ENCODE results near the gene TUBA1C.
"Not testable (repeated sequence)": the region's sequence is repeated elsewhere in the genome, so short reads cannot be mapped to it uniquely, and the experiment has no call there.

TUBA1C gene

GRCh38 chr12:49255857-49256637 is 8.8 kb upstream of the TUBA1C start:
- DNase-seq, result no peak

GRCh38 chr12:49257508-49258184 is 7.2 kb upstream of the TUBA1C start:
- DNase-seq, result not testable (repeated sequence)

GRCh38 chr12:49259452-49259851 is 5.4 kb upstream of the TUBA1C start:
- no peak for DNase-seq

- DNase-seq, result peak; percentile 41
Measured at GRCh38 chr12:49260166-49260565, 4.7 kb upstream of the TUBA1C start.

GRCh38 chr12:49260571-49261363 is 4.1 kb upstream of the TUBA1C start:
- DNase-seq, result no peak

GRCh38 chr12:49261721-49262120 is 3.2 kb upstream of the TUBA1C start:
- DNase-seq, result peak; percentile 69

- DNase-seq, result no peak
Measured at GRCh38 chr12:49263400-49263763, 1.5 kb upstream of the TUBA1C start.

GRCh38 chr12:49264466-49264872 is 413 bp upstream of the TUBA1C start:
- DNase-seq, result peak; percentile 61

- not testable (repeated sequence) for DNase-seq
Measured at GRCh38 chr12:49269191-49269590, 4.3 kb downstream of the TUBA1C start.

- no peak for DNase-seq
Measured at GRCh38 chr12:49272790-49273725, 8.2 kb downstream of the TUBA1C start.

GRCh38 chr12:49273726-49274395 is 9.0 kb downstream of the TUBA1C start:
- DNase-seq, result no peak

- no peak for DNase-seq
Measured at GRCh38 chr12:49274396-49275069, 9.7 kb downstream of the TUBA1C start.

GRCh38 chr12:49276304-49277290 is 11.7 kb downstream of the TUBA1C start:
- no peak for DNase-seq

- no peak for DNase-seq
Measured at GRCh38 chr12:49277466-49277865, 12.6 kb downstream of the TUBA1C start.

- DNase-seq, result no peak
Measured at GRCh38 chr12:49279706-49280159, 14.9 kb downstream of the TUBA1C start.

GRCh38 chr12:49280545-49280944 is 15.7 kb downstream of the TUBA1C start:
- DNase-seq, result not testable (repeated sequence)

GRCh38 chr12:49282302-49282701 is 17.4 kb downstream of the TUBA1C start:
- no peak for DNase-seq

GRCh38 chr12:49282740-49283375 is 18.0 kb downstream of the TUBA1C start:
- DNase-seq, result not testable (repeated sequence)

Data from EL (cell line).